Upper lobe of left lung (tissue), 6 donors: Measurements from ENCODE around the gene CCDC200. TPM values are rescaled to one million over a fixed set of nuclear protein-coding genes. Genes with fewer than 3 reads are reported as not detected.
A peak's percentile ranks its signal among the peaks of the same experiment; 100 is the strongest.
"Not testable (repeated sequence)": the region's sequence is repeated elsewhere in the genome, so short reads cannot be mapped to it uniquely, and the experiment has no call there.

Experiments
- ATAC-seq, 2 donors: fragments of 200-7000 bp; cut with Tn5 transposase; one replicate each; pipeline ENCODE4 v1.9.1; 2022; ENCODE audit warnings: mild to moderate bottlenecking in 2 of 2, moderate library complexity in 2 of 2; ENCODE audit not compliant: low FRiP score in 2 of 2
- DNase-seq, 2 donors: peaks; one replicate each; pipeline ENCODE4 v3.0.0-alpha.2; 2019 to 2020
- H3K27ac ChIP-seq, 4 donors: fragments of 200-600 bp; sonication (generic); one replicate each; pipeline ENCODE4 v1.5.1; 2016 to 2019
- H3K27me3 ChIP-seq, 4 donors: fragments of 200-600 bp; sonication (generic); one replicate each; pipeline ENCODE4 v1.5.1; 2017 to 2019
- H3K36me3 ChIP-seq, 4 donors: fragments of 200-600 bp; sonication (generic); one replicate each; pipeline ENCODE4 v1.5.1; 2016 to 2019
- H3K4me1 ChIP-seq, 4 donors: fragments of 200-600 bp; sonication (generic); one replicate each; pipeline ENCODE4 v1.5.1; 2018 to 2019
- H3K4me3 ChIP-seq, 4 donors: fragments of 200-600 bp; sonication (generic); one replicate each; pipeline ENCODE4 v1.5.1; 2017 to 2019; ENCODE audit warnings: mild to moderate bottlenecking in 2 of 4, moderate library complexity in 1 of 4
- H3K9me3 ChIP-seq, 4 donors: fragments of 200-600 bp; sonication (generic); one replicate each; pipeline ENCODE4 v1.5.1; 2018 to 2019
- EP300 ChIP-seq, 4 donors: sonication (generic); formaldehyde crosslinking; IDR thresholded peaks; one replicate each; pipeline ENCODE4 v1.5.1; 2017; ENCODE audit warnings: antibody characterized with exemption in 4 of 4, control low read depth in 2 of 4
- POLR2A ChIP-seq, 4 donors: fragments of 450-650 bp; IDR thresholded peaks; one replicate each; pipeline ENCODE4 v1.5.1; 2016 to 2017; ENCODE audit warnings: antibody characterized with exemption in 4 of 4, mild to moderate bottlenecking in 2 of 4
- POLR2AphosphoS5 ChIP-seq, 2 donors: sonication (generic); formaldehyde crosslinking; IDR thresholded peaks; one replicate each; pipeline ENCODE4 v1.5.1; 2017; ENCODE audit warnings: antibody characterized with exemption in 2 of 2
- WGBS, 2 donors: methylation state at CpG; one replicate each; pipeline ENCODE4 v1.1.5; 2017 to 2018; 5-methylcytosine and 5-hydroxymethylcytosine counted together
- total RNA-seq, 6 donors: library from RNA; depleted of rRNA in 4 of 6; stranded (reverse); fragments of >200 nt in 4 of 6; gene quantifications; one replicate each; pipeline versions ENCODE4 v1.1.0 to v1.2.1, GENCODE V29; 2016 to 2021
- TF ChIP-seq, protein P1 (sequence below), 6 experiments: fragments of 450-650 bp in 4 of 6; fragments of 200-600 bp in 2 of 6; sonication (generic) in 2 of 6; IDR thresholded peaks; one replicate each; pipeline ENCODE4 v1.5.1; 2016 to 2019; ENCODE audit warnings: antibody characterized with exemption in 6 of 6
- donor health status: DM: no; HTN: no; CAD: no; lungs with moderate emphysema.
- donor health status: DM: no; HTN: yes; CAD: no; lungs with severe emphysema.

The CCDC200 gene
- total RNA-seq, 6 donors from 2014 or later, result 8.4 TPM; not detected in 5

DNA sequence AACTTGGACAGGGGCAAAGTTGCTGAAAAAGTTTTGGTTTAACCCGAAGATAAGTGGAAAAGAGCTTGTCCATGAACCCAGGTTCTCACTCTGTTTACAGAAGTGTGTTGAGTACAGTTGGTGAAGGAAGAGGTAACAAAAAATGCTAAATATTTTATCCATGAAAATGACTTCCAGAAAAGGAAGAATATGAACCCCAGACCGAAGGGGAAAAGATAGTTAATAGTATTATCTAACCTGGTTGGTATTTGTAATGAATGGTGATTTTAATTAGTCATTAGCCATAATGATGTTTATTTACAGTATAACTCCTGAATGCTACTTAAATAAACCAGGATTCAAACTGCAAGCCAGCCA, 17.3 kb downstream of the CCDC200 start:
- Histone ChIP-seq H3K4me1 (peaks cover 14 to 24% (median 20%) of the 10 kb centered on the region in 4 donors), H3K4me3 (peak overlapping the region; percentile 1 to 73 (median 67)), H3K9me3 (no peaks in the 10 kb centered on the region), H3K27ac (peak overlapping the region; percentile 78 to 94 (median 90)), H3K27me3 (no peaks in the 10 kb centered on the region), H3K36me3 (peaks cover 9 to 51% (median 27%) of the 10 kb centered on the region in 4 donors)
- WGBS, 2 donors, result 13 to 14% methylated on average over 2 of the region's 2 CpGs
- no peak for DNase-seq
- ATAC-seq, result no peak
- TF ChIP-seq EP300 (IDR thresholded peaks at IDR 0.05) (no peak), POLR2AphosphoS5 (IDR thresholded peaks at IDR 0.05) (no peak), POLR2A (IDR thresholded peaks at IDR 0.05) (no peak)
- TF ChIP-seq, protein P1, sequence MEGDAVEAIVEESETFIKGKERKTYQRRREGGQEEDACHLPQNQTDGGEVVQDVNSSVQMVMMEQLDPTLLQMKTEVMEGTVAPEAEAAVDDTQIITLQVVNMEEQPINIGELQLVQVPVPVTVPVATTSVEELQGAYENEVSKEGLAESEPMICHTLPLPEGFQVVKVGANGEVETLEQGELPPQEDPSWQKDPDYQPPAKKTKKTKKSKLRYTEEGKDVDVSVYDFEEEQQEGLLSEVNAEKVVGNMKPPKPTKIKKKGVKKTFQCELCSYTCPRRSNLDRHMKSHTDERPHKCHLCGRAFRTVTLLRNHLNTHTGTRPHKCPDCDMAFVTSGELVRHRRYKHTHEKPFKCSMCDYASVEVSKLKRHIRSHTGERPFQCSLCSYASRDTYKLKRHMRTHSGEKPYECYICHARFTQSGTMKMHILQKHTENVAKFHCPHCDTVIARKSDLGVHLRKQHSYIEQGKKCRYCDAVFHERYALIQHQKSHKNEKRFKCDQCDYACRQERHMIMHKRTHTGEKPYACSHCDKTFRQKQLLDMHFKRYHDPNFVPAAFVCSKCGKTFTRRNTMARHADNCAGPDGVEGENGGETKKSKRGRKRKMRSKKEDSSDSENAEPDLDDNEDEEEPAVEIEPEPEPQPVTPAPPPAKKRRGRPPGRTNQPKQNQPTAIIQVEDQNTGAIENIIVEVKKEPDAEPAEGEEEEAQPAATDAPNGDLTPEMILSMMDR (IDR thresholded peaks at IDR 0.05), result no peak

DNA sequence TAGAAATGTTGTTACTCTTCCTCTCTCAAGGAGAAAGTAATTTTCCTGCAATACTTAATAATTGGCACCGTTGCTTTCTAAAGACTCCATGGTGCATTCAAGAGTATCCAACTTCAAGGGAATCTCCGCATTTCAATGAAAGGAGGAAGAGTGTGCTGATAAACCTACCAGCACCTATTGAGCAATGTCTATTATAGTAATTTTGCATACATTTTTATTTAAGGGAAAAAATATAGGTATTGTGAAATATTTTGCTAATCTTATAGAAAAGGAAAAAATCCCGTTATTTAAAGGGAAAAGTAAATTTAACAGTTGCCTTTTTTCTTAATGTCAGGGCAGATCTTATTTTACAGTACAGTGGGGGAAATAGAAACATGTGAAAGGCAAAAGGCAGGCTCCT, 17.8 kb downstream of the CCDC200 start:
- WGBS, 2 donors, result 59 to 65% methylated on average over 3 of the region's 3 CpGs
- no peak for DNase-seq
- Histone ChIP-seq H3K27ac (peak overlapping the region; percentile 78 to 94 (median 90)), H3K9me3 (no peaks in the 10 kb centered on the region), H3K36me3 (peaks cover 9 to 51% (median 24%) of the 10 kb centered on the region in 4 donors), H3K27me3 (no peaks in the 10 kb centered on the region), H3K4me1 (peaks cover 14 to 24% (median 20%) of the 10 kb centered on the region in 4 donors), H3K4me3 (peak overlapping the region in 1 of 4 donors; percentile 73)
- ATAC-seq, result no peak
- TF ChIP-seq POLR2A (IDR thresholded peaks at IDR 0.05) (no peak), EP300 (IDR thresholded peaks at IDR 0.05) (no peak), POLR2AphosphoS5 (IDR thresholded peaks at IDR 0.05) (no peak)
- TF ChIP-seq, protein P1 (IDR thresholded peaks at IDR 0.05), result no peak

DNA sequence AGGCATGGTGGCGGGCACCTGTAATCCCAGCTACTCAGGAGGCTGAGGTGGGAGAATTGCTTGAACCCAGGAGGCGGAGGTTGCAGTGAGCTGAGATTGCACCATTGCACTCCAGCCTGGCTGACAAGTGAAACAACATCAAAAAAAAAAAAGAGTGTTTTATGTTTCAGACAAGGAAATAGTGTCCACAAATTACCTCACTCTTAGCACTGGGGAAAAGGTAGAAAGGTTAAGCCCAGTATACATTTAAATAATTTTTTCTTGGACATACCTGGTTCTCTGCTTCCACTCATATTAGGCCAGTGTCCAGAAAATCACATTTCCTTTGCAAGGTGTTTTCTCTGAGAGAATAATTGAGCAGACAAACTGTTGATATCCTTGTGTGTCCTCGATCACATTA, 25.4 kb downstream of the CCDC200 start:
- not testable (repeated sequence) for DNase-seq, H3K4me1 ChIP-seq, H3K27me3 ChIP-seq, H3K4me3 ChIP-seq, ATAC-seq, H3K27ac ChIP-seq, H3K9me3 ChIP-seq
- H3K36me3 ChIP-seq, result peaks cover 58 to 99% (median 83%) of the 10 kb centered on the region in 4 donors
- WGBS, 2 donors, result 91 to 100% methylated on average over 3 of the region's 3 CpGs

DNA sequence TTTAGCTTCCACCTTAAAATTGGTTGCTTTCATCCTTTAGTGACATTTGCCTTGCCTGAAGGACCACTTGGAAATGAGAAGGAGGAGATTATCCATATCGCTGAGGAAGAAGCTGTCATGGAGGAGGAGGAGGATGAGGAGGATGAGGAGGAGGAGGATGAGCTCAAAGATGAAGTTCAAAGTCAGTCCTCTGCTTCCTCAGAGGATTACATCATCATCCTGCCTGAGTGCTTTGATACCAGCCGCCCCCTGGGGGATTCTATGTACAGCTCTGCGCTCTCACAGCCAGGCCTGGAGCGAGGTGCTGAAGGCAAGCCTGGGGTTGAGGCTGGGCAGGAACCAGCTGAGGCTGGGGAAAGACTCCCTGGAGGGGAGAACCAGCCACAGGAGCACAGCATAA, 28.3 kb downstream of the CCDC200 start:
- ATAC-seq (no peak), DNase-seq (no peak)
- peaks cover 80 to 100% (median 100%) of the 10 kb centered on the region in 4 donors for H3K36me3 ChIP-seq
- H3K9me3 ChIP-seq, result no peaks in the 10 kb centered on the region
- WGBS, 2 donors, result 84% methylated on average over 3 of the region's 4 CpGs
- H3K27ac ChIP-seq, result no peak overlapping the region
- no peaks in the 10 kb centered on the region for H3K27me3 ChIP-seq
- TF ChIP-seq POLR2AphosphoS5 (IDR thresholded peaks at IDR 0.05) (no peak), EP300 (IDR thresholded peaks at IDR 0.05) (no peak), POLR2A (IDR thresholded peaks at IDR 0.05) (no peak)
- TF ChIP-seq, protein P1 (IDR thresholded peaks at IDR 0.05), result no peak
- no peaks in the 10 kb centered on the region for H3K4me1 ChIP-seq
- H3K4me3 ChIP-seq, result no peak overlapping the region

DNA sequence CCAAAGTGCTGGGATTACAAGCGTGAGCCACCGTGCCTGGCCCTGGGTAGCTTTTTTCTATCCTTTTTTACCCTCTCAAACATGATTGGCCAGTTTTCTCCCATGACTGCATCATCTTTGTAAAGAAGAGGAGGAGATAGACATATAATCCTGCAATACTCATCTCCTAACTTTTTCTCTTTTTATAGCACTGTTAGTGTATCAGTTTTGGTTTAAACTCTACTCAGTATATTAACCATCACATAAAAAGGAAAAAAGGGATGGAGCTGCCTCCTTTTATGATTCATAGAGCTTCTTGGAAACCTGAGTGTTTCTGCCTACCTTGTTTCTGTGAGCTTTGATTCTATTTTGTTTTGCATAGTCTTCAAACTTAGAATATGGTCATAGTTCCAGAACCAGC, 28.8 kb downstream of the CCDC200 start:
- ATAC-seq (no peak), DNase-seq (no peak)
- Histone ChIP-seq H3K27ac (no peak overlapping the region), H3K27me3 (no peaks in the 10 kb centered on the region), H3K9me3 (no peaks in the 10 kb centered on the region), H3K4me3 (no peak overlapping the region), H3K4me1 (no peaks in the 10 kb centered on the region), H3K36me3 (peaks cover 84 to 100% (median 100%) of the 10 kb centered on the region in 4 donors)
- WGBS, 2 donors, result 93 to 96% methylated on average over 2 of the region's 2 CpGs
- TF ChIP-seq EP300 (IDR thresholded peaks at IDR 0.05) (no peak), POLR2A (IDR thresholded peaks at IDR 0.05) (no peak), POLR2AphosphoS5 (IDR thresholded peaks at IDR 0.05) (no peak)
- TF ChIP-seq, protein P1 (IDR thresholded peaks at IDR 0.05), result no peak
